Pancreas (tissue), 10 donors: ENCODE data around the gene KLK1. TPM values are rescaled to one million over a fixed set of nuclear protein-coding genes. Genes with fewer than 3 reads are reported as not detected.

ENCODE experiments used
- ATAC-seq, 4 donors: fragments of 200-7000 bp; cut with Tn5 transposase; one replicate each; pipeline versions ENCODE4 v1.8.0 to v1.9.1; 2020; ENCODE audit warnings: mild to moderate bottlenecking in 4 of 4, moderate library complexity in 4 of 4
- DNase-seq, 6 donors: peaks; one replicate each; pipeline ENCODE4 v3.0.0-alpha.2; 2020
- FAIRE-seq: peaks from 2 replicates; lab custom pipeline; 2012; peaks lifted over from hg19 to GRCh38; lab: Jason Lieb, UNC
- H3K27ac ChIP-seq, 4 donors: fragments of 200-600 bp; sonication (generic); 1 replicate in 3 of 4; 2 replicates in 1 of 4; pipeline versions ENCODE4 v1.5.0 to v1.8.0; 2020
- H3K27me3 ChIP-seq, 4 donors: fragments of 200-600 bp; one replicate each; pipeline ENCODE4 v1.8.0; 2021
- H3K36me3 ChIP-seq, 3 donors: fragments of 200-600 bp; sonication (generic) in 1 of 3; one replicate each; pipeline versions ENCODE4 v1.5.0 to v1.8.0; 2020 to 2021
- H3K4me1 ChIP-seq, 3 donors: fragments of 200-600 bp; one replicate each; pipeline ENCODE4 v1.8.0; 2021
- H3K4me3 ChIP-seq, 4 donors: fragments of 200-600 bp; sonication (generic) in 2 of 4; one replicate each; pipeline versions ENCODE4 v1.5.0 to v1.8.0; 2020 to 2021
- H3K9me3 ChIP-seq, 4 donors: fragments of 200-600 bp; one replicate each; pipeline ENCODE4 v1.8.0; 2021
- CTCF ChIP-seq, 4 donors: fragments of 200-600 bp; sonication (generic) in 3 of 4; IDR thresholded peaks; one replicate each; pipeline versions ENCODE4 v1.5.0 to v1.8.0; 2021; ENCODE audit warnings: antibody characterized with exemption in 4 of 4
- WGBS, 2 donors: extraction: QIAGEN DNeasy Blood & Tissue Kit; methylation state at CpG; one replicate each; pipeline ENCODE4 v1.1.7; 2013; 5-methylcytosine and 5-hydroxymethylcytosine counted together
- intact Hi-C, 3 donors: fragments of 100-400 bp; cut with DNase I; formaldehyde crosslinking; loops; one replicate each; pipeline versions ENCODE4 v1.11.1 to v1.14.2; 2022
- polyA plus RNA-seq, 2 donors: library from polyadenylated mRNA; stranded (reverse); fragments of 200-250 nt; gene quantifications; one replicate each; pipeline ENCODE4 v1.2.3, GENCODE V29; 2013
- total RNA-seq, 6 donors: library from RNA; stranded (reverse); fragmentation: NEBNext Ultra II Directional in 4 of 6; extraction: Animal tissue kit (Norgen Biotek cat#: 25700) in 4 of 6; gene quantifications; one replicate each; pipeline versions ENCODE4 v1.2.1 to v1.2.4, GENCODE V29; 2021 to 2023
- donor health status: healthy with polysubstance abuse.
- donor health status: DM: no; HTN: no; CAD: no; lungs with moderate emphysema.
- donor health status: DM: no; HTN: no; CAD: no.
- donor health status: control.
- donor health status: control.
- donor health status: Bipolar disorder and iron deficiency.
- donor health status: DM: yes; HTN: yes; CAD: no.
- donor health status: DM: no; HTN: no; CAD: no.
- donor health status: DM: no; HTN: no; CAD: no.
- donor health status: DM: yes; HTN: yes; CAD: no.

The KLK1 gene
- total and polyA plus RNA-seq, 8 donors = 607 to 1,981 (median 800) TPM

- Histone ChIP-seq H3K27me3 (no peaks in the 10 kb centered on the region), H3K36me3 (peaks cover 0 to under 1% (median under 1%) of the 10 kb centered on the region in 3 donors), H3K4me3 (no peak overlapping the region), H3K4me1 (no peaks in the 10 kb centered on the region), H3K27ac (no peak overlapping the region), H3K9me3 (no peaks in the 10 kb centered on the region)
- intact Hi-C loops = no loop called here
- TF ChIP-seq CTCF (IDR thresholded peaks at IDR 0.05) = no peak
- WGBS, 2 donors = 56% methylated on average over 47 of the region's 47 CpGs
- ATAC-seq = peak in 1 of 4 donors; percentile 11
- DNase-seq = peak in 1 of 6 donors; percentile 73
- no peak for FAIRE-seq
These were observed 31.9 kb downstream of the KLK1 start for GRCh38 chr19:50791594-50792271.

- no peak overlapping the region for H3K4me3 ChIP-seq
- ATAC-seq = no peak
- no peak for FAIRE-seq
- no peak for DNase-seq
- 83 to 87% methylated on average over 6 of the region's 6 CpGs for WGBS, 2 donors
- no peak for TF ChIP-seq CTCF (IDR thresholded peaks at IDR 0.05)
- H3K4me1 ChIP-seq = no peaks in the 10 kb centered on the region
- no peaks in the 10 kb centered on the region for H3K36me3 ChIP-seq
- intact Hi-C loops = no loop called here
- H3K27ac ChIP-seq = no peak overlapping the region
- H3K27me3 ChIP-seq = no peaks in the 10 kb centered on the region
- no peaks in the 10 kb centered on the region for H3K9me3 ChIP-seq
These were observed 32.6 kb downstream of the KLK1 start for GRCh38 chr19:50790922-50791467.

- Histone ChIP-seq H3K9me3 (no peaks in the 10 kb centered on the region), H3K27me3 (no peaks in the 10 kb centered on the region), H3K27ac (no peak within 1 kb of the TSS), H3K36me3 (no peaks in the 10 kb centered on the region), H3K4me3 (no peak within 1 kb of the TSS), H3K4me1 (no peaks in the 10 kb centered on the region)
- WGBS, 2 donors = 86 to 88% methylated on average over 15 of the region's 15 CpGs
- peak in 1 of 6 donors; percentile 78 for DNase-seq
- intact Hi-C loops = no loop called here
- FAIRE-seq = no peak
- no peak for ATAC-seq
- TF ChIP-seq CTCF (IDR thresholded peaks at IDR 0.05) = no peak
These were observed 33.2 kb downstream of the KLK1 start, which contains the start of gene ACP4 for GRCh38 chr19:50790396-50790795. Gene ACP4, plus strand, starts transcription at chr19:50790415. Its CDS starts 0 bp downstream, at chr19:50790415.

GRCh38 chr19:50785329-50785728, 38.3 kb downstream of the KLK1 start:
- FAIRE-seq (no peak), DNase-seq (no peak)
- no peak overlapping the region for H3K4me3 ChIP-seq

More at GRCh38 chr19:50785329-50785728, 38.3 kb downstream of the KLK1 start:
- WGBS, 2 donors = 79 to 88% methylated on average over 12 of the region's 12 CpGs
- intact Hi-C loops = no loop called here
- no peaks in the 10 kb centered on the region for H3K4me1 ChIP-seq
- TF ChIP-seq CTCF (IDR thresholded peaks at IDR 0.05) = no peak
- peaks cover 0 to 17% (median 5%) of the 10 kb centered on the region in 4 donors for H3K27me3 ChIP-seq
- no peaks in the 10 kb centered on the region for H3K9me3 ChIP-seq
- H3K27ac ChIP-seq = no peak overlapping the region
- ATAC-seq = no peak
- H3K36me3 ChIP-seq = no peaks in the 10 kb centered on the region
